H9 (cell line): ENCODE results near the gene RRBP1. TPM values are rescaled to one million over a fixed set of nuclear protein-coding genes. Genes with fewer than 3 reads are reported as not detected.

Experiments used
- DNase-seq: peaks from one replicate; pipeline ENCODE4 v3.0.0-alpha.2; 2017
- H2AFZ ChIP-seq: one replicate; pipeline ENCODE4 v1.6.1; 2013; ENCODE audit warnings: mild to moderate bottlenecking, low read length, control low read depth, moderate library complexity
- H2AK5ac ChIP-seq: 2 replicates; pipeline ENCODE4 v1.6.1; 2013; ENCODE audit warnings: low read length, control low read depth, mixed read lengths; ENCODE audit not compliant: insufficient read length
- H2BK120ac ChIP-seq: one replicate; pipeline ENCODE4 v1.6.1; 2013; ENCODE audit warnings: low read depth, mild to moderate bottlenecking, low read length, control low read depth, inconsistent platforms; ENCODE audit not compliant: poor library complexity, severe bottlenecking
- H2BK12ac ChIP-seq: 2 replicates; pipeline ENCODE4 v1.6.1; 2013; ENCODE audit warnings: low read length, control low read depth, mixed read lengths, low read depth; ENCODE audit not compliant: insufficient read length
- H2BK15ac ChIP-seq: 2 replicates; pipeline ENCODE4 v1.6.1; 2013; ENCODE audit warnings: low read depth, low read length, control low read depth
- H2BK20ac ChIP-seq: one replicate; pipeline ENCODE4 v1.6.1; 2013; ENCODE audit warnings: low read depth, mild to moderate bottlenecking, low read length, control low read depth, inconsistent platforms; ENCODE audit not compliant: poor library complexity, severe bottlenecking
- H2BK5ac ChIP-seq: 2 replicates; pipeline ENCODE4 v1.6.1; 2013; ENCODE audit warnings: low read length, control low read depth, mixed read lengths; ENCODE audit not compliant: insufficient read length
- H3K14ac ChIP-seq: 2 replicates; pipeline ENCODE4 v1.6.1; 2013; ENCODE audit warnings: low read length, control low read depth; ENCODE audit not compliant: insufficient read depth
- H3K18ac ChIP-seq: 2 replicates; pipeline ENCODE4 v1.6.1; 2013; ENCODE audit warnings: low read depth, mild to moderate bottlenecking, mixed read lengths, low read length, control low read depth; ENCODE audit not compliant: insufficient read length
- H3K23ac ChIP-seq: 2 replicates; pipeline ENCODE4 v1.6.1; 2013; ENCODE audit warnings: low read length, control low read depth, mixed read lengths, low read depth; ENCODE audit not compliant: insufficient read length
- H3K23me2 ChIP-seq: 2 replicates; pipeline ENCODE4 v1.6.1; 2013; ENCODE audit warnings: low read depth, mild to moderate bottlenecking, mixed read lengths, low read length, control low read depth; ENCODE audit not compliant: insufficient read length, poor library complexity, severe bottlenecking
- H3K27ac ChIP-seq: 2 replicates; pipeline ENCODE4 v1.5.1; 2013; ENCODE audit warnings: low read length, control low read depth, mixed read lengths, low read depth; ENCODE audit not compliant: insufficient read length
- H3K27me3 ChIP-seq: 2 replicates; pipeline ENCODE4 v1.6.1; 2013; ENCODE audit warnings: low read length, control low read depth, inconsistent platforms; ENCODE audit not compliant: insufficient read depth
- H3K4ac ChIP-seq: 2 replicates; pipeline ENCODE4 v1.6.1; 2013; ENCODE audit warnings: low read depth, mild to moderate bottlenecking, control low read depth, inconsistent platforms, low read length, moderate library complexity
- H3K4me1 ChIP-seq: 2 replicates; pipeline ENCODE4 v1.6.1; 2013; ENCODE audit warnings: low read length, control low read depth, inconsistent platforms; ENCODE audit not compliant: insufficient read depth
- H3K4me2 ChIP-seq: 2 replicates; pipeline ENCODE4 v1.6.1; 2013; ENCODE audit warnings: low read length, control low read depth, mixed read lengths; ENCODE audit not compliant: insufficient read length, insufficient read depth
- H3K56ac ChIP-seq: 2 replicates; pipeline ENCODE4 v1.6.1; 2013; ENCODE audit warnings: low read depth, mild to moderate bottlenecking, mixed read lengths, low read length, control low read depth; ENCODE audit not compliant: insufficient read length
- H3K79me1 ChIP-seq: 2 replicates; pipeline ENCODE4 v1.6.1; 2013; ENCODE audit warnings: low read depth, mild to moderate bottlenecking, moderate library complexity, low read length, control low read depth, inconsistent platforms; ENCODE audit not compliant: insufficient read depth, poor library complexity, severe bottlenecking
- H3K79me2 ChIP-seq: 2 replicates; pipeline ENCODE4 v1.6.1; 2013; ENCODE audit warnings: low read length, control low read depth, inconsistent platforms; ENCODE audit not compliant: insufficient read depth
- H3K9ac ChIP-seq: 2 replicates; pipeline ENCODE4 v1.6.1; 2013; ENCODE audit warnings: low read length, control low read depth, mixed read lengths; ENCODE audit not compliant: insufficient read length; ENCODE audit errors: extremely low read depth
- H3K9me3 ChIP-seq: one replicate; pipeline ENCODE4 v1.6.1; 2013; ENCODE audit warnings: low read depth, low read length, inconsistent platforms; ENCODE audit not compliant: control insufficient read depth
- H3T11ph ChIP-seq: one replicate; pipeline ENCODE4 v1.6.1; 2013; ENCODE audit warnings: mild to moderate bottlenecking, low read length, control low read depth, inconsistent platforms
- H4K20me1 ChIP-seq: one replicate; pipeline ENCODE4 v1.6.1; 2013; ENCODE audit not compliant: control insufficient read depth, insufficient read length, insufficient read depth
- H4K5ac ChIP-seq: 2 replicates; pipeline ENCODE4 v1.6.1; 2013; ENCODE audit warnings: low read depth, mild to moderate bottlenecking, mixed read lengths, low read length, control low read depth; ENCODE audit not compliant: insufficient read length
- H4K8ac ChIP-seq: replicated peaks from 2 replicates; pipeline ENCODE4 v1.6.1; 2013; ENCODE audit warnings: low read length, control low read depth, mixed read lengths, low read depth; ENCODE audit not compliant: insufficient read length
- H4K91ac ChIP-seq: 2 replicates; pipeline ENCODE4 v1.6.1; 2013; ENCODE audit warnings: low read depth, mild to moderate bottlenecking, moderate library complexity, mixed read lengths, low read length, control low read depth; ENCODE audit not compliant: insufficient read length
- H3K27ac Mint-ChIP-seq, 3 experiments: 2 replicates in 2 of 3; 3 replicates in 1 of 3; pipeline ENCODE4 v1.8.0; 2020 to 2021; ENCODE audit warnings: mixed read lengths in 3 of 3, mild to moderate bottlenecking in 1 of 3, moderate library complexity in 1 of 3
- H3K27me3 Mint-ChIP-seq: 2 replicates; pipeline ENCODE4 v1.8.0; 2021; ENCODE audit warnings: low read depth, mild to moderate bottlenecking, moderate library complexity, mixed read lengths
- H3K36me3 Mint-ChIP-seq, 3 experiments: 2 replicates in 2 of 3; 3 replicates in 1 of 3; pipeline ENCODE4 v1.8.0; 2020 to 2021; ENCODE audit warnings: low read depth in 3 of 3, mixed read lengths in 3 of 3; ENCODE audit not compliant: insufficient read depth in 1 of 3
- H3K4me1 Mint-ChIP-seq, 2 experiments: 2 replicates each; pipeline ENCODE4 v1.8.0; 2020; ENCODE audit warnings: mixed read lengths in 2 of 2
- H3K4me3 Mint-ChIP-seq, 2 experiments: 2 replicates in 1 of 2; 3 replicates in 1 of 2; pipeline ENCODE4 v1.8.0; 2020 to 2021; ENCODE audit warnings: mild to moderate bottlenecking in 2 of 2, mixed read lengths in 2 of 2, moderate library complexity in 1 of 2
- H3K9me3 Mint-ChIP-seq, 2 experiments: 2 replicates in 1 of 2; 3 replicates in 1 of 2; pipeline ENCODE4 v1.8.0; 2020; ENCODE audit warnings: mild to moderate bottlenecking in 2 of 2, mixed read lengths in 2 of 2, moderate library complexity in 1 of 2
- CTCF ChIP-seq: fragments of 200-600 bp; sonication (generic); conservative IDR thresholded peaks from 3 replicates; pipeline ENCODE4 v1.8.0; 2021; ENCODE audit warnings: antibody characterized with exemption, mild to moderate bottlenecking
- WGBS: extraction: QIAGEN DNeasy Blood & Tissue Kit; methylation state at CpG from one replicate; pipeline ENCODE4 v1.1.7; 2013; ENCODE audit warnings: missing lambda C conversion rate, low lambda C conversion rate, mixed read lengths; ENCODE audit not compliant: insufficient read length; ENCODE audit errors: extremely low coverage; 5-methylcytosine and 5-hydroxymethylcytosine counted together
- total RNA-seq: library from RNA; stranded (reverse); gene quantifications from 2 replicates; pipeline ENCODE4 v1.2.1, GENCODE V29; 2021

RRBP1 gene
- total RNA-seq, 1 experiment from 2014 or later, result 97.8 TPM

GRCh38 chr20:17605131-17605660, 76.8 kb downstream of the RRBP1 start:
- Histone ChIP-seq H3K79me2 (no peaks in the 10 kb centered on the region), H3K56ac (no peak overlapping the region)
- no CpG with 5 or more reads among the region's 5 CpGs for WGBS

More at GRCh38 chr20:17605131-17605660, 76.8 kb downstream of the RRBP1 start:
- Histone ChIP-seq H3K18ac (no peak overlapping the region), H2AFZ (no peak overlapping the region), H4K5ac (no peak overlapping the region), H2BK5ac (no peak overlapping the region), H3K27me3 (no peaks in the 10 kb centered on the region), H4K8ac (no peak overlapping the region), H2AK5ac (no peak overlapping the region), H2BK12ac (no peak overlapping the region), H4K20me1 (no peaks in the 10 kb centered on the region), H3K23ac (no peak overlapping the region), H2BK15ac (no peak overlapping the region), H3K27ac (no peak overlapping the region), H3K9ac (no peak overlapping the region), H2BK120ac (no peak overlapping the region), H3K4ac (no peak overlapping the region), H2BK20ac (no peak overlapping the region), H3T11ph (no peak overlapping the region), H3K4me1 (peaks cover 6% of the 10 kb centered on the region; the same call in 1 of the 2 replicates), H3K79me1 (no peaks in the 10 kb centered on the region), H3K9me3 (no peaks in the 10 kb centered on the region), H4K91ac (no peak overlapping the region), H3K23me2 (no peaks in the 10 kb centered on the region), H3K14ac (no peak overlapping the region), H3K4me2 (no peak overlapping the region)
- Mint-ChIP-seq H3K27me3 (no peaks in the 10 kb centered on the region), H3K4me1 (peaks cover 26 to 29% of the 10 kb centered on the region in 2 experiments), H3K4me3 (no peak overlapping the region), H3K36me3 (peaks cover 4 to 19% (median 16%) of the 10 kb centered on the region in 3 experiments; a peak in 6 of 7 replicates), H3K9me3 (no peaks in the 10 kb centered on the region), H3K27ac (peak overlapping the region in 1 of 3 experiments; percentile 31; a peak in 3 of 7 replicates)
- TF ChIP-seq CTCF, result no peak
- DNase-seq, result no peak
